K562 (cell line): Measurements from ENCODE around the gene ABHD17B.

Experiments used
- CTCF ChIP-seq, 3 experiments: IDR thresholded peaks in 2 of 3; conservative IDR thresholded peaks in 1 of 3; 2 replicates each; pipeline ENCODE4 v1.5.1; 2011 to 2012; ENCODE audit warnings: low read length in 3 of 3, mild to moderate bottlenecking in 3 of 3, control low read depth in 2 of 3, improper control_type of control experiment in 1 of 3, inconsistent platforms in 1 of 3, low read depth in 1 of 3, mixed read lengths in 1 of 3, moderate library complexity in 1 of 3; ENCODE audit not compliant: insufficient read depth in 2 of 3
- TF ChIP-seq, protein P1 (sequence below): sonication (generic); formaldehyde crosslinking; IDR thresholded peaks from 2 replicates; pipeline ENCODE4 v1.8.0; 2022; ENCODE audit warnings: missing genetic modification reagents, mild to moderate bottlenecking, borderline replicate concordance

DNA sequence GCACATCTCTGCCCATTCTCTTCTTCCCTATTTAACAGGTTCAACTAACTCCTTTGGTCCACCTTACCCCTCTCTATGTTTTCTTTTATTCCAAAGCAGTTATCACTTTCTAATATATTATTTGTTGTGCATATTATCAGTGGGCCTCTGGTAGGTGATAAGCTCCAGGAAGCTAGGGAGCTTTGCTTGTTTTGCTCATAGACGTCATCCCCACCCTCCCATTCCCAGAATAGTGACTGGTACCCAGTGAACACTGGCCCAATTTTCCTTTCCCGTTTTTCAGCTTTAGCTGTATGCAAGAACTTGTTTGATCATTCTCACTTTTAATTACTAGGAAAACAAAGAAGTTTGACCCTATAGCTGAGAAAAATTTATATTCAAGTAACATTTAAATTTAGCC lies 6.9 kb downstream of the ABHD17B start:
- TF ChIP-seq, protein P1, sequence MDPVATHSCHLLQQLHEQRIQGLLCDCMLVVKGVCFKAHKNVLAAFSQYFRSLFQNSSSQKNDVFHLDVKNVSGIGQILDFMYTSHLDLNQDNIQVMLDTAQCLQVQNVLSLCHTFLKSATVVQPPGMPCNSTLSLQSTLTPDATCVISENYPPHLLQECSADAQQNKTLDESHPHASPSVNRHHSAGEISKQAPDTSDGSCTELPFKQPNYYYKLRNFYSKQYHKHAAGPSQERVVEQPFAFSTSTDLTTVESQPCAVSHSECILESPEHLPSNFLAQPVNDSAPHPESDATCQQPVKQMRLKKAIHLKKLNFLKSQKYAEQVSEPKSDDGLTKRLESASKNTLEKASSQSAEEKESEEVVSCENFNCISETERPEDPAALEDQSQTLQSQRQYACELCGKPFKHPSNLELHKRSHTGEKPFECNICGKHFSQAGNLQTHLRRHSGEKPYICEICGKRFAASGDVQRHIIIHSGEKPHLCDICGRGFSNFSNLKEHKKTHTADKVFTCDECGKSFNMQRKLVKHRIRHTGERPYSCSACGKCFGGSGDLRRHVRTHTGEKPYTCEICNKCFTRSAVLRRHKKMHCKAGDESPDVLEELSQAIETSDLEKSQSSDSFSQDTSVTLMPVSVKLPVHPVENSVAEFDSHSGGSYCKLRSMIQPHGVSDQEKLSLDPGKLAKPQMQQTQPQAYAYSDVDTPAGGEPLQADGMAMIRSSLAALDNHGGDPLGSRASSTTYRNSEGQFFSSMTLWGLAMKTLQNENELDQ, result no peak
- TF ChIP-seq CTCF (IDR thresholded peaks at IDR 0.05 in 2 of 3, conservative IDR thresholded peaks at IDR 0.05 in 1 of 3; ENCODE audit: insufficient read depth in 2 of 3, low read depth in 1 of 3, low read length in 3 of 3), result no peak
